Hematopoietic multipotent progenitor cell treated with erythropoietin and hydrocortisone succinate and interleukin-3 and kit ligand, for 4 days (in vitro differentiated cells): ENCODE measurements around the gene GHITM.
"Not testable (repeated sequence)": the region's sequence is repeated elsewhere in the genome, so short reads cannot be mapped to it uniquely, and the experiment has no call there.

ENCODE experiments used
- DNase-seq: peaks from one replicate; pipeline ENCODE4 v3.0.0-alpha.2; 2015

Gene GHITM

GRCh38 chr10:84148006-84148597 is 8.8 kb downstream of the GHITM start:
- peak; percentile 78 for DNase-seq

DNA sequence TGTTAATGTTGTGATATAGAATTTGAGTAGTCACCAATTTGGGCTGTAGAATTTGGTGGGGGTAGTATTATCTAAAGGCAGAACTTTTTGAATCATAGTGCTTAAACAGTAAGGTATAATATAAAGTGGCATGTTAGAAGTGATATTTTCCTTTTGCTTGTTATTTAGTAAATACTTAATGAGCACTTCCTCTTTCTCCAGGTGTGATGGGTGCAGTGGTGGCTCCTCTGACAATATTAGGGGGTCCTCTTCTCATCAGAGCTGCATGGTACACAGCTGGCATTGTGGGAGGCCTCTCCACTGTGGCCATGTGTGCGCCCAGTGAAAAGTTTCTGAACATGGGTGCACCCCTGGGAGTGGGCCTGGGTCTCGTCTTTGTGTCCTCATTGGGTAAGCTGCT is 10.5 kb downstream of the GHITM start:
- DNase-seq, result no peak

- DNase-seq, result no peak
Observed at GRCh38 chr10:84152769-84153168, 13.5 kb downstream of the GHITM start.

GRCh38 chr10:84155521-84155920 is 16.2 kb downstream of the GHITM start:
- DNase-seq, result no peak

- no peak for DNase-seq
Observed at GRCh38 chr10:84156009-84156408, 16.7 kb downstream of the GHITM start.

DNA sequence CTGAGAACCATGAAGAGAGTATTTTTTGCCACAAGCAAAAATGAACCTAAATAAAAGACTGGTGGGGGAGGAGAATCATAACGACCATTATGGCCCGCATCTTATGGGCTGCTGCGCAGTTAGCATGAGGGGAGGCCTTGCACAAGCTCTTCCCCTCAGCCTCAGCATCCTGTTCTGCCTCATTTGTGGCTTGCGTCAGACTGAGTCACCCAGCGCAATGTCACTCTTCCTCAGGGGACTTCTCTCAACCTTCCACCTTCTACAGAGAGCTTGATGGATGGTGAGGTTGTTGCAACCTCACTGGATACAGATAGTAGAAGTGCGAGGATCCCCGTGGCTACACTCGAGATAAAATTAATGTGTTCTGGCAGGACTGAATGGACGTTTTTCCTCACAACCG is 17.5 kb downstream of the GHITM start:
- peak; percentile 78 for DNase-seq

DNA sequence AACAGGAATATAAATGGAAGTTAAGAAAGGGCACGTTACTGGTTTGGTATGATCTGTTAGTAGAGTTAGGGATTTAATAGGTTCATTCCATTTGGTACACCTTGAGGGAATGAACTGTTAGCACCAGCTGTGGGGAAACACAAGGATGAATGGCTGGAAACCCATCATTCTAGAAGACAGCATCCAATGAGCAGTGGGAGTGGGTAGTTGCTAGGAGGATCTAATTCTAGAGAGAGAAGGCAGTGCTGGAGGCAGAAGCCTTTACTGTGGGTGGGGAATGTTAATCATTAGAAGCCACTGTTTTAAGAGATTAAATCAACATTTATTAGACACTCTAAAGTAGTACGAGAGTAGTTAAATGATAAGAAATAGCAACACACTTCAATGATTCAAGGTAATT is 18.8 kb downstream of the GHITM start:
- DNase-seq, result no peak

DNA sequence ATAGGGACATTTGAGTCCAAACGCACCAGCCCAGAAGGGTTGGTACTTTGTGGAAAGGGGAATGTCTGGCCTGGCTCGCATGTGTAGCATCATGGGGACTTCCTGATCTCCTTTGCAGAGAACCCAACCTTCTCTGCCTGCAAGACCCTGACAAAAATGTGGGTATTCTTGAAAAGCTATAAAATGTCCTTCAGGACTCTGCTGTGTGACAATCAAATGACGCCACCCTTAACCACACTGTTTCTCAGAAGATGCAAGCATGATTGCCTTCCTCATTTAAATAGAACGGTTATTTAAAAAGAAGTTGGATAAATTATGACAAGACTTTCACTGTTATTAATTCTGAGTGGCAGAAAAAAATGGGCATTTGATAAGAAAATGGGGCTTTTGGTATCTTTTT is 19.2 kb downstream of the GHITM start:
- DNase-seq, result peak; percentile 61

- DNase-seq, result no peak
Observed at GRCh38 chr10:84159076-84159685, 19.9 kb downstream of the GHITM start.

GRCh38 chr10:84160663-84161362 is 21.5 kb downstream of the GHITM start:
- DNase-seq, result no peak

GRCh38 chr10:84163996-84164395 is 24.7 kb downstream of the GHITM start:
- DNase-seq, result no peak

- no peak for DNase-seq
Observed at GRCh38 chr10:84164442-84164841, 25.1 kb downstream of the GHITM start.

DNA sequence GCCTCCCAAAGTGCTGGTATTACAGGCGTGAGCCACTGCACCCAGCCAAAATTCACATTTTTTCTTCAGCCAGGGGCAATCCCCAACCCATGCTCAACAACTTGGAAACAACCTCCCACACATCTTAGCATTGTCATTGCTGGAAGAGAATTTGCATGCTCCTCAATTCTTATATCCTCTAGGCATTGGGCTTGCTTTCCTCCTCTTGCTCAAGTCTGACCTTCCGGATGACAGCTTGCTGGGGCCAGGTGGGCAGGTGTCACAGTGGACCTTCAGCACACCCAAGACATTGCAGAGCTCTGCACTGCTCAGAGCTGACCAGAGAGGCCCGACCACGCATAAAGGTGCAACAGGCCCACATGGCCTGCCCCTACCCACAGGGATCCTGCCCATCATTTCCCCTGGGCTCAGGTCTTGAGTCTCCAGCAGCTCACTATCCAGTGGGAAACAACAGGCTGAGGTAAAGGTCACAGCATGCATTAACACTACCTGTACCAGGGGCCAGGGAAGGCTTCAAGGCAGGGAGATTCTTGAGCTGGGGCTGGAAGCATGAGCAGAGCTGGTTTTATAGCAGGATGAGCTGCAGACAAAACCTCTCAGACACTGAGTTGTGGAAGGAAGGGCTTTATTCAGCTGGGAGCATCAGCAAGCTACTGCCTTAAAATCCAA is 27.4 kb downstream of the GHITM start:
- no peak for DNase-seq

- DNase-seq, result not testable (repeated sequence)
Observed at GRCh38 chr10:84167289-84167653, 28.0 kb downstream of the GHITM start.

DNA sequence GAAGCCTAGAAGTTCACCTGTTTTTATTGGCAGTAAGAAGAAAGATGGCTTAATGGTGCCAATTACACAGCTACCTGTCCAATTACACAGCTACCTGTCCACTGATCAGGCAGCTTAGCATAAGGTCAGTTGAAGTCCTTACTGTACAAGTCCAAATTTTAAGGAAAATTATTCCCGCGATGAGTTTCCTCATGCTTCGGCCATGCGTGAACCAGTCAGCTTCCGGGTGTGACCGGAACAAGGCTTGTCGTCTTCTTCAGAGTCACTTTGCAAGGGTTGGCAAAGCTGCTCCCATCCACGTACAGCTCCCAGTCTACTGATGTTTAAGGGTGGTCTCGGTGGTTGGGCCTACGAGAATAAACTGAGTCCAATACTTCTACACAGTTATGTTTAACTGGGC is 29.1 kb downstream of the GHITM start:
- not testable (repeated sequence) for DNase-seq

- DNase-seq, result not testable (repeated sequence)
Observed at GRCh38 chr10:84171237-84171636, 31.9 kb downstream of the GHITM start.

- not testable (repeated sequence) for DNase-seq
Observed at GRCh38 chr10:84171700-84172466, 32.6 kb downstream of the GHITM start.

GRCh38 chr10:84172467-84173356 is 33.4 kb downstream of the GHITM start:
- DNase-seq, result no peak

- DNase-seq, result no peak
Observed at GRCh38 chr10:84173501-84173929, 34.2 kb downstream of the GHITM start, which contains the start of gene GPR15LG. Gene GPR15LG (plus strand): TSS chr10:84173801. CDS start chr10:84173852, 51 bp downstream.

GRCh38 chr10:84175436-84175835 is 36.1 kb downstream of the GHITM start:
- DNase-seq, result no peak

GRCh38 chr10:84176351-84176750 is 37.0 kb downstream of the GHITM start:
- DNase-seq, result no peak
